SU-DHL-6 (cell line): Measurements from ENCODE around the gene INSIG1.

Experiments
- EZH2phosphoT487 ChIP-seq: fragments of 200-600 bp; sonication (generic), shearing (Covaris generic); conservative IDR thresholded peaks from 2 replicates; pipeline ENCODE4 v1.6.1; 2018; ENCODE audit warnings: mild to moderate bottlenecking, antibody characterized with exemption, low read length, moderate library complexity, mixed read lengths
- TF ChIP-seq, protein P1 (sequence below): fragments of 200-600 bp; sonication (generic); IDR thresholded peaks from one replicate; pipeline ENCODE4 v1.5.1; 2017; ENCODE audit warnings: antibody characterized with exemption, mild to moderate bottlenecking, low read length, moderate library complexity; ENCODE audit not compliant: insufficient read depth, poor library complexity, severe bottlenecking

- TF ChIP-seq, protein P1, sequence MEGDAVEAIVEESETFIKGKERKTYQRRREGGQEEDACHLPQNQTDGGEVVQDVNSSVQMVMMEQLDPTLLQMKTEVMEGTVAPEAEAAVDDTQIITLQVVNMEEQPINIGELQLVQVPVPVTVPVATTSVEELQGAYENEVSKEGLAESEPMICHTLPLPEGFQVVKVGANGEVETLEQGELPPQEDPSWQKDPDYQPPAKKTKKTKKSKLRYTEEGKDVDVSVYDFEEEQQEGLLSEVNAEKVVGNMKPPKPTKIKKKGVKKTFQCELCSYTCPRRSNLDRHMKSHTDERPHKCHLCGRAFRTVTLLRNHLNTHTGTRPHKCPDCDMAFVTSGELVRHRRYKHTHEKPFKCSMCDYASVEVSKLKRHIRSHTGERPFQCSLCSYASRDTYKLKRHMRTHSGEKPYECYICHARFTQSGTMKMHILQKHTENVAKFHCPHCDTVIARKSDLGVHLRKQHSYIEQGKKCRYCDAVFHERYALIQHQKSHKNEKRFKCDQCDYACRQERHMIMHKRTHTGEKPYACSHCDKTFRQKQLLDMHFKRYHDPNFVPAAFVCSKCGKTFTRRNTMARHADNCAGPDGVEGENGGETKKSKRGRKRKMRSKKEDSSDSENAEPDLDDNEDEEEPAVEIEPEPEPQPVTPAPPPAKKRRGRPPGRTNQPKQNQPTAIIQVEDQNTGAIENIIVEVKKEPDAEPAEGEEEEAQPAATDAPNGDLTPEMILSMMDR, result no peak
- no peak for TF ChIP-seq EZH2phosphoT487
Observed at GRCh38 chr7:155345490-155345889, 47.8 kb downstream of the INSIG1 start.
